Measurements from ENCODE around the gene JOSD2.

GRCh38 chr19:50537306-50537685 lies 26.3 kb upstream of the JOSD2 start:
- TF ChIP-seq CTCF (IDR thresholded peaks at IDR 0.05) (no peak), POLR2A (IDR thresholded peaks at IDR 0.05) (no peak), POLR2AphosphoS5 (IDR thresholded peaks at IDR 0.05) (no peak)
